ENCODE results near the gene FBXL15. TPM values are rescaled to one million over a fixed set of nuclear protein-coding genes. Genes with fewer than 3 reads are reported as not detected.

The FBXL15 gene
- total and polyA plus RNA-seq, 2 donors (not counting 3 experiments of a cell fraction or from before 2014, with no cell fraction given): 9.9 to 15.3 TPM

GRCh38 chr10:102435133-102435497, 14.5 kb downstream of the FBXL15 start:
- dilution Hi-C loops (cut with MboI; ENCODE audit: extremely low pct_ligation_motif_present, low sequenced_read_pairs): no loop called here
- Histone ChIP-seq H3K36me3 (ENCODE audit: control insufficient read depth in 2 of 2, extremely low read depth in 1 of 2, insufficient read depth in 2 of 2, low read length in 2 of 2) (no peaks in the 10 kb centered on the region), H3K79me2 (ENCODE audit: control insufficient read depth, insufficient read depth, low read length) (peaks cover 9% of the 10 kb centered on the region), H4K20me1 (replicated peaks; ENCODE audit: control insufficient read depth, extremely low read depth, insufficient read depth, low read length) (no peaks in the 10 kb centered on the region), H3K9ac (replicated peaks; ENCODE audit: extremely low read depth, insufficient read depth, low read length) (no peak overlapping the region), H3K4me2 (ENCODE audit: insufficient read depth, low read length) (no peak overlapping the region), H3K27ac (ENCODE audit: insufficient read depth, low read depth, low read length) (no peak overlapping the region), H3K9me3 (replicated peaks; ENCODE audit: control insufficient read depth, insufficient read depth, low read length) (no peaks in the 10 kb centered on the region), H2AFZ (ENCODE audit: low read depth, low read length) (no peak overlapping the region), H3K9me1 (replicated peaks; ENCODE audit: control insufficient read depth, extremely low read depth, insufficient read depth, low read length) (no peaks in the 10 kb centered on the region), H3K4me1 (ENCODE audit: control insufficient read depth, extremely low read depth, insufficient read depth, low read length) (peaks cover 7% of the 10 kb centered on the region), H3K4me3 (replicated peaks in 1 of 3; ENCODE audit: insufficient read depth in 1 of 3, low read depth in 1 of 3, low read length in 3 of 3) (no peak overlapping the region), H3K27me3 (ENCODE audit: control insufficient read depth in 2 of 2, insufficient read depth in 2 of 2, low read length in 2 of 2) (peaks cover 11 to 22% of the 10 kb centered on the region in 2 experiments)
- intact Hi-C loops (cut with micrococcal nuclease): no loop called here
- FAIRE-seq (no peak), DNase-seq (ENCODE audit: low read depth, low spot score) (no peak)
- CTCF ChIA-PET: interaction anchor here (0.9 to 1.7 kb wide), 5 partner anchors 12 to 197 kb away, joined by 3 to 6 read pairs (median 4); no protein-coding TSS in a partner anchor
- no peak for TF ChIP-seq POLR2A (IDR thresholded peaks at IDR 0.05; ENCODE audit: low read depth, low read length)
- TF ChIP-seq EZH2 (IDR thresholded peaks at IDR 0.05; ENCODE audit: borderline replicate concordance, low read depth, low read length, severe bottlenecking): peak; percentile 44
- POLR2A ChIA-PET: no interaction called here
- BruUV-seq (replicated peaks): no TSS peak

GRCh38 chr10:102435529-102436233, 15.0 kb downstream of the FBXL15 start:
- dilution Hi-C loops (cut with MboI; ENCODE audit: extremely low pct_ligation_motif_present, low sequenced_read_pairs): no loop called here

More at GRCh38 chr10:102435529-102436233, 15.0 kb downstream of the FBXL15 start:
- H3K4me3 ChIP-seq (replicated peaks in 1 of 3; ENCODE audit: insufficient read depth in 1 of 3, low read depth in 1 of 3, low read length in 3 of 3): no peak overlapping the region
- no peaks in the 10 kb centered on the region for H3K9me3 ChIP-seq (replicated peaks; ENCODE audit: control insufficient read depth, insufficient read depth, low read length)
- no peak overlapping the region for H2AFZ ChIP-seq (ENCODE audit: low read depth, low read length)
- no peaks in the 10 kb centered on the region for H3K9me1 ChIP-seq (replicated peaks; ENCODE audit: control insufficient read depth, extremely low read depth, insufficient read depth, low read length)
- peaks cover 7% of the 10 kb centered on the region for H3K4me1 ChIP-seq (ENCODE audit: control insufficient read depth, extremely low read depth, insufficient read depth, low read length)
- no peak overlapping the region for H3K4me2 ChIP-seq (ENCODE audit: insufficient read depth, low read length)
- no peaks in the 10 kb centered on the region for H3K36me3 ChIP-seq (ENCODE audit: control insufficient read depth in 2 of 2, extremely low read depth in 1 of 2, insufficient read depth in 2 of 2, low read length in 2 of 2)
- CTCF ChIA-PET: interaction anchor here (0.7 to 1.2 kb wide), 4 partner anchors 33 to 206 kb away, joined by 3 to 6 read pairs (median 3); no protein-coding TSS in a partner anchor
- DNase-seq (ENCODE audit: low read depth, low spot score) (no peak), FAIRE-seq (no peak)
- H4K20me1 ChIP-seq (replicated peaks; ENCODE audit: control insufficient read depth, extremely low read depth, insufficient read depth, low read length): no peaks in the 10 kb centered on the region
- intact Hi-C loops (cut with micrococcal nuclease): no loop called here
- no TSS peak for BruUV-seq (replicated peaks)
- H3K27ac ChIP-seq (ENCODE audit: insufficient read depth, low read depth, low read length): no peak overlapping the region
- POLR2A ChIA-PET: no interaction called here
- H3K27me3 ChIP-seq (ENCODE audit: control insufficient read depth in 2 of 2, insufficient read depth in 2 of 2, low read length in 2 of 2): peaks cover 11 to 22% of the 10 kb centered on the region in 2 experiments
- no peak for TF ChIP-seq FOS (IDR thresholded peaks at IDR 0.05; ENCODE audit: borderline replicate concordance, insufficient read depth, low read length)
- no peak for TF ChIP-seq GATA2 (IDR thresholded peaks at IDR 0.05; ENCODE audit: insufficient read depth, insufficient read length, low read depth, low read length)
- no peak for TF ChIP-seq POLR2AphosphoS5 (IDR thresholded peaks at IDR 0.05; ENCODE audit: insufficient read depth, low read depth, low read length)
- TF ChIP-seq CTCF (IDR thresholded peaks at IDR 0.05; ENCODE audit: extremely low read depth in 1 of 2, insufficient read depth in 1 of 2, low read depth in 1 of 2, low read length in 2 of 2): no peak
- TF ChIP-seq EZH2 (IDR thresholded peaks at IDR 0.05; ENCODE audit: borderline replicate concordance, low read depth, low read length, severe bottlenecking): no peak
- no peak for TF ChIP-seq MYC (IDR thresholded peaks at IDR 0.05; ENCODE audit: low read depth, low read length)
- no peak for TF ChIP-seq MAX (IDR thresholded peaks at IDR 0.05; ENCODE audit: insufficient read depth, insufficient read length)
- no peak for TF ChIP-seq POLR2A (IDR thresholded peaks at IDR 0.05; ENCODE audit: low read depth, low read length)
- no peak for TF ChIP-seq JUN (IDR thresholded peaks at IDR 0.05; ENCODE audit: borderline replicate concordance, insufficient read depth, insufficient read length, low read depth)
- peaks cover 9% of the 10 kb centered on the region for H3K79me2 ChIP-seq (ENCODE audit: control insufficient read depth, insufficient read depth, low read length)
- no peak overlapping the region for H3K9ac ChIP-seq (replicated peaks; ENCODE audit: extremely low read depth, insufficient read depth, low read length)
